ENCODE measurements around the gene TRIM28.

TRIM28 gene

GRCh38 chr19:58562122-58563033 lies 18.5 kb downstream of the TRIM28 start:
- Histone ChIP-seq H3K4me1 (ENCODE audit: control insufficient read depth, insufficient read depth, low read length) (peaks cover 36% of the 10 kb centered on the region), H3K4me3 (ENCODE audit: low read length) (peak overlapping the region; percentile 45), H3K27me3 (ENCODE audit: control insufficient read depth, insufficient read depth, low read length) (no peaks in the 10 kb centered on the region), H3K9me3 (ENCODE audit: control insufficient read depth, low read length) (no peaks in the 10 kb centered on the region), H3K9ac (ENCODE audit: low read length) (peak overlapping the region; percentile 40), H3K36me3 (ENCODE audit: control insufficient read depth, insufficient read depth, low read length) (no peaks in the 10 kb centered on the region)

GRCh38 chr19:58563034-58563573 lies 19.2 kb downstream of the TRIM28 start:
- no peaks in the 10 kb centered on the region for H3K27me3 ChIP-seq (ENCODE audit: control insufficient read depth, insufficient read depth, low read length)
- peak overlapping the region; percentile 45 for H3K4me3 ChIP-seq (ENCODE audit: low read length)
- H3K36me3 ChIP-seq (ENCODE audit: control insufficient read depth, insufficient read depth, low read length) = no peaks in the 10 kb centered on the region
- H3K9ac ChIP-seq (ENCODE audit: low read length) = peak overlapping the region; percentile 23
- H3K9me3 ChIP-seq (ENCODE audit: control insufficient read depth, low read length) = no peaks in the 10 kb centered on the region
- H3K4me1 ChIP-seq (ENCODE audit: control insufficient read depth, insufficient read depth, low read length) = peaks cover 33% of the 10 kb centered on the region

GRCh38 chr19:58563823-58564222 lies 20.0 kb downstream of the TRIM28 start:
- H3K9me3 ChIP-seq (ENCODE audit: control insufficient read depth, low read length) = no peaks in the 10 kb centered on the region
- no peak overlapping the region for H3K4me3 ChIP-seq (ENCODE audit: low read length)
- no peaks in the 10 kb centered on the region for H3K36me3 ChIP-seq (ENCODE audit: control insufficient read depth, insufficient read depth, low read length)
- H3K9ac ChIP-seq (ENCODE audit: low read length) = no peak overlapping the region
- H3K27me3 ChIP-seq (ENCODE audit: control insufficient read depth, insufficient read depth, low read length) = no peaks in the 10 kb centered on the region
- H3K4me1 ChIP-seq (ENCODE audit: control insufficient read depth, insufficient read depth, low read length) = peaks cover 33% of the 10 kb centered on the region

GRCh38 chr19:58566989-58567388 lies 23.1 kb downstream of the TRIM28 start:
- no peak overlapping the region for H3K4me3 ChIP-seq (ENCODE audit: low read length)
- H3K9me3 ChIP-seq (ENCODE audit: control insufficient read depth, low read length) = no peaks in the 10 kb centered on the region
- no peaks in the 10 kb centered on the region for H3K27me3 ChIP-seq (ENCODE audit: control insufficient read depth, insufficient read depth, low read length)
- no peaks in the 10 kb centered on the region for H3K36me3 ChIP-seq (ENCODE audit: control insufficient read depth, insufficient read depth, low read length)
- peaks cover 20% of the 10 kb centered on the region for H3K4me1 ChIP-seq (ENCODE audit: control insufficient read depth, insufficient read depth, low read length)
- no peak overlapping the region for H3K9ac ChIP-seq (ENCODE audit: low read length)

- Histone ChIP-seq H3K36me3 (ENCODE audit: control insufficient read depth, insufficient read depth, low read length) (no peaks in the 10 kb centered on the region), H3K27me3 (ENCODE audit: control insufficient read depth, insufficient read depth, low read length) (no peaks in the 10 kb centered on the region), H3K9ac (ENCODE audit: low read length) (no peak overlapping the region), H3K9me3 (ENCODE audit: control insufficient read depth, low read length) (no peaks in the 10 kb centered on the region), H3K4me1 (ENCODE audit: control insufficient read depth, insufficient read depth, low read length) (peaks cover 12% of the 10 kb centered on the region), H3K4me3 (ENCODE audit: low read length) (no peak overlapping the region)
Observed at GRCh38 chr19:58568453-58569130, 24.7 kb downstream of the TRIM28 start.

- no peak overlapping the region for H3K9ac ChIP-seq (ENCODE audit: low read length)
- no peak overlapping the region for H3K4me3 ChIP-seq (ENCODE audit: low read length)
- H3K36me3 ChIP-seq (ENCODE audit: control insufficient read depth, insufficient read depth, low read length) = no peaks in the 10 kb centered on the region
Observed at GRCh38 chr19:58569191-58569942, 25.5 kb downstream of the TRIM28 start.

GRCh38 chr19:58569943-58570670 lies 26.2 kb downstream of the TRIM28 start:
- Histone ChIP-seq H3K4me3 (ENCODE audit: low read length) (no peak overlapping the region), H3K36me3 (ENCODE audit: control insufficient read depth, insufficient read depth, low read length) (no peaks in the 10 kb centered on the region), H3K9ac (ENCODE audit: low read length) (no peak overlapping the region), H3K4me1 (ENCODE audit: control insufficient read depth, insufficient read depth, low read length) (peaks cover 18% of the 10 kb centered on the region), H3K9me3 (ENCODE audit: control insufficient read depth, low read length) (no peaks in the 10 kb centered on the region), H3K27me3 (ENCODE audit: control insufficient read depth, insufficient read depth, low read length) (no peaks in the 10 kb centered on the region)

More at GRCh38 chr19:58569191-58569942, 25.5 kb downstream of the TRIM28 start:
- H3K27me3 ChIP-seq (ENCODE audit: control insufficient read depth, insufficient read depth, low read length) = no peaks in the 10 kb centered on the region
- peaks cover 16% of the 10 kb centered on the region for H3K4me1 ChIP-seq (ENCODE audit: control insufficient read depth, insufficient read depth, low read length)
- H3K9me3 ChIP-seq (ENCODE audit: control insufficient read depth, low read length) = no peaks in the 10 kb centered on the region

GRCh38 chr19:58570770-58571574 lies 27.1 kb downstream of the TRIM28 start:
- H3K4me3 ChIP-seq (ENCODE audit: low read length) = no peak overlapping the region
- H3K9me3 ChIP-seq (ENCODE audit: control insufficient read depth, low read length) = no peaks in the 10 kb centered on the region
- no peaks in the 10 kb centered on the region for H3K27me3 ChIP-seq (ENCODE audit: control insufficient read depth, insufficient read depth, low read length)
- H3K4me1 ChIP-seq (ENCODE audit: control insufficient read depth, insufficient read depth, low read length) = peaks cover 18% of the 10 kb centered on the region
- H3K9ac ChIP-seq (ENCODE audit: low read length) = no peak overlapping the region
- H3K36me3 ChIP-seq (ENCODE audit: control insufficient read depth, insufficient read depth, low read length) = no peaks in the 10 kb centered on the region

GRCh38 chr19:58571575-58571947 lies 27.7 kb downstream of the TRIM28 start:
- Histone ChIP-seq H3K9ac (ENCODE audit: low read length) (no peak overlapping the region), H3K4me3 (ENCODE audit: low read length) (no peak overlapping the region)

GRCh38 chr19:58572026-58572817 lies 28.4 kb downstream of the TRIM28 start:
- H3K4me1 ChIP-seq (ENCODE audit: control insufficient read depth, insufficient read depth, low read length) = peaks cover 18% of the 10 kb centered on the region
- H3K36me3 ChIP-seq (ENCODE audit: control insufficient read depth, insufficient read depth, low read length) = no peaks in the 10 kb centered on the region
- H3K9me3 ChIP-seq (ENCODE audit: control insufficient read depth, low read length) = no peaks in the 10 kb centered on the region
- H3K4me3 ChIP-seq (ENCODE audit: low read length) = peak overlapping the region; percentile 56
- H3K9ac ChIP-seq (ENCODE audit: low read length) = peak overlapping the region; percentile 54
- H3K27me3 ChIP-seq (ENCODE audit: control insufficient read depth, insufficient read depth, low read length) = no peaks in the 10 kb centered on the region

More at GRCh38 chr19:58571575-58571947, 27.7 kb downstream of the TRIM28 start:
- Histone ChIP-seq H3K36me3 (ENCODE audit: control insufficient read depth, insufficient read depth, low read length) (no peaks in the 10 kb centered on the region), H3K4me1 (ENCODE audit: control insufficient read depth, insufficient read depth, low read length) (peaks cover 18% of the 10 kb centered on the region), H3K9me3 (ENCODE audit: control insufficient read depth, low read length) (no peaks in the 10 kb centered on the region), H3K27me3 (ENCODE audit: control insufficient read depth, insufficient read depth, low read length) (no peaks in the 10 kb centered on the region)
